Activated gamma-delta T cell treated with anti-CD3 and anti-CD28 coated beads, Interleukin-2, amount 50 U/mL, for 16 hours (primary cell): ENCODE results near the gene PPP6R3.
"Not testable (repeated sequence)": the region's sequence is repeated elsewhere in the genome, so short reads cannot be mapped to it uniquely, and the experiment has no call there.

ENCODE experiments used
- DNase-seq: peaks from one replicate; pipeline ENCODE4 v3.0.0-alpha.2; 2020; ENCODE audit warnings: low read depth

The PPP6R3 gene

GRCh38 chr11:68460741-68461574, at the start of gene PPP6R3:
TSS of gene PPP6R3 (plus strand) at chr11:68460752. CDS start at chr11:68537665, 76,913 bp downstream.
- DNase-seq = no peak

GRCh38 chr11:68411501-68411991, 49.0 kb upstream of the PPP6R3 start:
- no peak for DNase-seq

- DNase-seq = no peak
Observed at GRCh38 chr11:68412593-68413475, 47.7 kb upstream of the PPP6R3 start.

- DNase-seq = no peak
Observed at GRCh38 chr11:68413591-68413999, 47.0 kb upstream of the PPP6R3 start.

GRCh38 chr11:68414496-68415221, 45.9 kb upstream of the PPP6R3 start:
- DNase-seq = no peak

- DNase-seq = no peak
Observed at GRCh38 chr11:68416070-68416578, 44.4 kb upstream of the PPP6R3 start.

- no peak for DNase-seq
Observed at GRCh38 chr11:68418648-68419047, 41.9 kb upstream of the PPP6R3 start.

- DNase-seq = no peak
Observed at GRCh38 chr11:68420171-68420570, 40.4 kb upstream of the PPP6R3 start.

- no peak for DNase-seq
Observed at GRCh38 chr11:68423481-68423880, 37.1 kb upstream of the PPP6R3 start.

GRCh38 chr11:68424101-68424632, 36.4 kb upstream of the PPP6R3 start:
- no peak for DNase-seq

- no peak for DNase-seq
Observed at GRCh38 chr11:68424981-68425865, 35.3 kb upstream of the PPP6R3 start.

- no peak for DNase-seq
Observed at GRCh38 chr11:68425866-68426380, 34.6 kb upstream of the PPP6R3 start.

GRCh38 chr11:68429661-68430060, 30.9 kb upstream of the PPP6R3 start:
- no peak for DNase-seq

GRCh38 chr11:68430384-68430783, 30.2 kb upstream of the PPP6R3 start:
- DNase-seq = no peak

GRCh38 chr11:68430801-68431200, 29.8 kb upstream of the PPP6R3 start:
- DNase-seq = no peak

- DNase-seq = no peak
Observed at GRCh38 chr11:68431984-68432645, 28.4 kb upstream of the PPP6R3 start.

GRCh38 chr11:68432874-68433273, 27.7 kb upstream of the PPP6R3 start:
- no peak for DNase-seq

GRCh38 chr11:68433541-68433940, 27.0 kb upstream of the PPP6R3 start:
- no peak for DNase-seq

GRCh38 chr11:68434159-68434558, 26.4 kb upstream of the PPP6R3 start:
- DNase-seq = not testable (repeated sequence)
